Measurements from ENCODE around the gene GNS. TPM values are rescaled to one million over a fixed set of nuclear protein-coding genes. Genes with fewer than 3 reads are reported as not detected.

GNS gene
- total RNA-seq, 1 experiment from 2014 or later: 55.1 TPM

GRCh38 chr12:64671681-64672080 is 87.5 kb downstream of the GNS start:
- H3K9ac ChIP-seq (ENCODE audit: low read length): no peak overlapping the region
- no peaks in the 10 kb centered on the region for H3K9me3 ChIP-seq (ENCODE audit: low read length)
- H3K27ac ChIP-seq (ENCODE audit: low read length): no peak overlapping the region
- H3F3A ChIP-seq (ENCODE audit: low read length, unreplicated experiment): no peaks in the 10 kb centered on the region
- no peaks in the 10 kb centered on the region for H3K9me2 ChIP-seq (replicated peaks; ENCODE audit: low read length)
- no peaks in the 10 kb centered on the region for H4K20me1 ChIP-seq (ENCODE audit: low read length)
- H3K4me2 ChIP-seq (ENCODE audit: low read length): no peak overlapping the region
- no peak for DNase-seq
- no peak overlapping the region for H3K4me3 ChIP-seq (ENCODE audit: low read length)
- H3K27me3 ChIP-seq (ENCODE audit: low read length): no peaks in the 10 kb centered on the region
- ChIA-PET POLR2A (ENCODE audit: unreplicated experiment) (no interaction called here), CTCF (no interaction called here)
- H3K36me3 ChIP-seq (ENCODE audit: low read depth, low read length): no peaks in the 10 kb centered on the region
- TF ChIP-seq CTCF (conservative IDR thresholded peaks at IDR 0.05; ENCODE audit: low read depth, low read length) (no peak), EZH2 (IDR thresholded peaks at IDR 0.05; ENCODE audit: low read length, unreplicated experiment) (no peak), EZH2phosphoT487 (IDR thresholded peaks at IDR 0.05; ENCODE audit: borderline replicate concordance, low read length) (no peak)
- H3K4me1 ChIP-seq (ENCODE audit: insufficient read depth, low read length): peaks cover 46% of the 10 kb centered on the region
- no peak overlapping the region for H2AFZ ChIP-seq (ENCODE audit: low read length)
- ATAC-seq: no peak
- H3K79me2 ChIP-seq (ENCODE audit: low read length): peaks cover 17% of the 10 kb centered on the region
- intact Hi-C loops (cut with micrococcal nuclease): no loop called here
- no TSS peak for BruUV-seq (replicated peaks)

DNA sequence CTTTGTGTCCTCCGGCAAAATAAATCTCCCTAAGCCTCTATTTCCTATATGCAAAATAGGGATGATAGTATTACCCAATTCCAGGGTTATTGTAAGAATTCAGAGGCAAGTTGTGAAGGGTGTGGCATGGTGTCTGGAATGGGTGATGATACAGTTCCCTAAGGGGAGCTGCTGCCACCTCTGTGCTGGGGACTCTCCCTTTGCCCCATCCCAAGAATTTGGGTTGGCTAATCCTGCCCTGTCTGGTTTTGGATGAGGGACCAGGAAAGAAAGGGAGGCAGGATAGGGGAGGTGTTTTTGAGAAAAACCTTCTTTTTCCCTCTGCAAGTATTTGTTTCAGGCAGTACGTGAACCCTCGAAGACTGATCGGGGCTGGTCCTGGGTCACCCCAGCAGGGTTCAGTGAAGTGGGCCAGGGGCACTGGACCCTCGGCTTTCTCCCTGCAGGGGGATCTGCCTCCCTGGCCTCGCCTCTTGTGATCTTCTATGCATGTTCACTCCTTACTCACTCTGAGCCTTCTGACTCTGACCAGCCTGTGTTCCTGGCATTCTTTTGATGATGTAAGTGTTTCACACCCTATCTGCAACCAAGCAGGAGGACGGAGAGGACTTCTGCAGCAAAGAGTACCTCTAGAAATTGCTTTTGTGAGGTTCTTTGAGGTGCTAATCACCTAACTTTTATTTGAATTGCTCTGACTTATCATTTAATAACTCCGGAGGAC is 88.1 kb downstream of the GNS start:
- Histone ChIP-seq H3K4me2 (ENCODE audit: low read length) (no peak overlapping the region), H3K4me3 (ENCODE audit: low read length) (no peak overlapping the region), H3K4me1 (ENCODE audit: insufficient read depth, low read length) (peaks cover 52% of the 10 kb centered on the region), H2AFZ (ENCODE audit: low read length) (no peak overlapping the region), H3K27me3 (ENCODE audit: low read length) (no peaks in the 10 kb centered on the region), H3K79me2 (ENCODE audit: low read length) (peaks cover 17% of the 10 kb centered on the region), H3K9me3 (ENCODE audit: low read length) (no peaks in the 10 kb centered on the region), H3F3A (ENCODE audit: low read length, unreplicated experiment) (no peaks in the 10 kb centered on the region), H3K27ac (ENCODE audit: low read length) (no peak overlapping the region), H3K9ac (ENCODE audit: low read length) (no peak overlapping the region), H4K20me1 (ENCODE audit: low read length) (no peaks in the 10 kb centered on the region), H3K9me2 (replicated peaks; ENCODE audit: low read length) (no peaks in the 10 kb centered on the region), H3K36me3 (ENCODE audit: low read depth, low read length) (no peaks in the 10 kb centered on the region)
- no TSS peak for BruUV-seq (replicated peaks)
- intact Hi-C loops (cut with micrococcal nuclease): no loop called here
- TF ChIP-seq EZH2 (IDR thresholded peaks at IDR 0.05; ENCODE audit: low read length, unreplicated experiment): no peak
- no peak for TF ChIP-seq EZH2phosphoT487 (IDR thresholded peaks at IDR 0.05; ENCODE audit: borderline replicate concordance, low read length)
- no peak for TF ChIP-seq CTCF (conservative IDR thresholded peaks at IDR 0.05; ENCODE audit: low read depth, low read length)
- DNase-seq: peak; percentile 32
- ATAC-seq: peak; percentile 41
- POLR2A ChIA-PET (ENCODE audit: unreplicated experiment): no interaction called here
- CTCF ChIA-PET: no interaction called here

DNA sequence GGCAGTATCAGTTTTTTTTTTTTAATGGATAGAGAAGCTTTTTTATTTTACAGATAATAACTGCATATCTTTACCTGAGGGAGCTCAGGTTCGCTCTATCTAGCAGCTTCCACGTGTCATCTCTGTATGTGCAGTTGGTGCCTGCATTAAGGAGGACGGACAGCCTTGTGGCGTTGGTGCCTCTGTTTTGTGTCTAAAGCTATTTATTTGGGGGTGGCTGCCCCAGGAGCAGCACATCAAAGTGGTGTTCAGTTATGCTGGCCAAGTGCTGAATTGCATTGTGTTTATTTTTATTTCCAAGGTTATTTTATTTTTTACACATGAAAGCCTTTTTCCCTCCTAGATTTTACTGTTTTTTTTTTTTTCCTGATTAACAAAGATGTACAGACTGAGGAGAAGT is 89.2 kb downstream of the GNS start:
- ChIA-PET CTCF (interaction anchor here (0.6 to 0.7 kb wide), 3 partner anchors 12 to 45 kb away, joined by 3 to 16 read pairs (median 4); no protein-coding TSS in a partner anchor), POLR2A (ENCODE audit: unreplicated experiment) (interaction anchor here (0.6 kb wide), 1 partner anchor 633 kb away, joined by 10 read pairs; no protein-coding TSS in a partner anchor)
- no peaks in the 10 kb centered on the region for H3K9me3 ChIP-seq (ENCODE audit: low read length)
- BruUV-seq (replicated peaks): no TSS peak
- H3K27me3 ChIP-seq (ENCODE audit: low read length): no peaks in the 10 kb centered on the region
- H3K79me2 ChIP-seq (ENCODE audit: low read length): peaks cover 19% of the 10 kb centered on the region
- ATAC-seq (no peak), DNase-seq (no peak)
- TF ChIP-seq EZH2 (IDR thresholded peaks at IDR 0.05; ENCODE audit: low read length, unreplicated experiment) (no peak), CTCF (conservative IDR thresholded peaks at IDR 0.05; ENCODE audit: low read depth, low read length) (no peak), EZH2phosphoT487 (IDR thresholded peaks at IDR 0.05; ENCODE audit: borderline replicate concordance, low read length) (no peak)
- H3K4me1 ChIP-seq (ENCODE audit: insufficient read depth, low read length): peaks cover 55% of the 10 kb centered on the region
- no peak overlapping the region for H3K27ac ChIP-seq (ENCODE audit: low read length)
- H3F3A ChIP-seq (ENCODE audit: low read length, unreplicated experiment): no peaks in the 10 kb centered on the region
- H3K36me3 ChIP-seq (ENCODE audit: low read depth, low read length): no peaks in the 10 kb centered on the region
- peak overlapping the region; percentile 65 for H3K4me2 ChIP-seq (ENCODE audit: low read length)
- H2AFZ ChIP-seq (ENCODE audit: low read length): no peak overlapping the region
- H4K20me1 ChIP-seq (ENCODE audit: low read length): no peaks in the 10 kb centered on the region
- H3K4me3 ChIP-seq (ENCODE audit: low read length): no peak overlapping the region
- intact Hi-C loops (cut with micrococcal nuclease): no loop called here
- H3K9ac ChIP-seq (ENCODE audit: low read length): no peak overlapping the region
- H3K9me2 ChIP-seq (replicated peaks; ENCODE audit: low read length): no peaks in the 10 kb centered on the region

All from PC-3 (cell line).